GM12875 (cell line): ENCODE measurements around the gene TFF1.

ENCODE experiments used
- H3K4me3 ChIP-seq: one replicate; pipeline ENCODE4 v1.5.1; 2011; ENCODE audit warnings: low read depth, low read length, control low read depth
- CTCF ChIP-seq: IDR thresholded peaks from 2 replicates; pipeline ENCODE4 v1.5.1; 2011; ENCODE audit warnings: low read depth, mild to moderate bottlenecking, control low read depth, inconsistent platforms, low read length, moderate library complexity, borderline replicate concordance; ENCODE audit not compliant: insufficient read depth

Gene TFF1

GRCh38 chr21:42387164-42387563, 20.8 kb upstream of the TFF1 start:
- TF ChIP-seq CTCF, result no peak
- no peak overlapping the region for H3K4me3 ChIP-seq

- TF ChIP-seq CTCF, result no peak
- H3K4me3 ChIP-seq, result no peak overlapping the region
These were observed 19.8 kb upstream of the TFF1 start for GRCh38 chr21:42386034-42386591.

- TF ChIP-seq CTCF, result no peak
- H3K4me3 ChIP-seq, result no peak overlapping the region
These were observed 19.3 kb upstream of the TFF1 start for GRCh38 chr21:42385619-42386018.

GRCh38 chr21:42384989-42385388, 18.7 kb upstream of the TFF1 start:
- no peak overlapping the region for H3K4me3 ChIP-seq
- TF ChIP-seq CTCF, result no peak

GRCh38 chr21:42384156-42384945, 18.0 kb upstream of the TFF1 start:
- H3K4me3 ChIP-seq, result no peak overlapping the region
- no peak for TF ChIP-seq CTCF

- no peak for TF ChIP-seq CTCF
- no peak overlapping the region for H3K4me3 ChIP-seq
These were observed 17.0 kb upstream of the TFF1 start for GRCh38 chr21:42383331-42383730.

- no peak for TF ChIP-seq CTCF
- H3K4me3 ChIP-seq, result no peak overlapping the region
These were observed 16.6 kb upstream of the TFF1 start for GRCh38 chr21:42382915-42383314.
